GM12878 (cell line): Measurements from ENCODE around the gene NTSR1. TPM values are rescaled to one million over a fixed set of nuclear protein-coding genes. Genes with fewer than 3 reads are reported as not detected.

Experiments used
- GATAD2B ChIP-seq: fragments of 450-650 bp; conservative IDR thresholded peaks from 2 replicates; pipeline ENCODE4 v1.6.1; 2017; ENCODE audit warnings: low read depth, mild to moderate bottlenecking, moderate library complexity
- JUND ChIP-seq: IDR thresholded peaks from 2 replicates; pipeline ENCODE4 v1.6.1; 2012; ENCODE audit warnings: low read depth, mild to moderate bottlenecking, low read length, improper control_type of control experiment, moderate library complexity
- NFYB ChIP-seq: IDR thresholded peaks from 2 replicates; pipeline ENCODE4 v1.6.1; 2011; ENCODE audit warnings: low read depth, mild to moderate bottlenecking, low read length, improper control_type of control experiment, moderate library complexity; ENCODE audit not compliant: insufficient read depth
- NKRF ChIP-seq: fragments of 450-650 bp; conservative IDR thresholded peaks from 2 replicates; pipeline ENCODE4 v1.6.1; 2017; ENCODE audit warnings: mild to moderate bottlenecking, moderate library complexity
- PAX5 ChIP-seq: IDR thresholded peaks from 2 replicates; pipeline ENCODE4 v1.6.1; 2011; ENCODE audit warnings: low read depth, low read length, borderline replicate concordance
- POLR2AphosphoS2 ChIP-seq: IDR thresholded peaks from 2 replicates; pipeline ENCODE4 v1.6.1; 2011; ENCODE audit warnings: low read depth, mild to moderate bottlenecking, low read length, improper control_type of control experiment, moderate library complexity
- SUPT20H ChIP-seq: IDR thresholded peaks from 2 replicates; pipeline ENCODE4 v1.6.1; 2011; ENCODE audit warnings: low read depth, mild to moderate bottlenecking, low read length, moderate library complexity, borderline replicate concordance; ENCODE audit not compliant: control insufficient read depth
- TCF7 ChIP-seq: IDR thresholded peaks from 2 replicates; pipeline ENCODE4 v1.6.1; 2014; ENCODE audit warnings: antibody characterized with exemption, borderline replicate concordance
- ZBTB4 ChIP-seq: fragments of 450-650 bp; formaldehyde crosslinking; IDR thresholded peaks from 2 replicates; pipeline ENCODE4 v1.4.0; 2022; ENCODE audit warnings: mild to moderate bottlenecking, moderate library complexity
- polyA plus RNA-seq, 11 experiments: library from polyadenylated mRNA; depleted of rRNA in 4 of 11; unstranded in 6 of 11; stranded (reverse) in 5 of 11; fragments of >200 nt; fragmentation: Nextera tagmentation in 4 of 11; fragmentation: Illumina TruSeq in 1 of 11; extraction: Ambion mirVana in 4 of 11; extraction: Trizol in 1 of 11; gene quantifications; 1 replicate in 1 of 11; 2 replicates in 10 of 11; pipeline versions ENCODE4 v1.2.1 to v1.2.3, GENCODE V29; 2011 to 2016; ENCODE audit warnings: inconsistent platforms in 2 of 11, missing spikeins in 2 of 11, low read depth in 1 of 11
- total RNA-seq, 4 experiments: library from RNA; depleted of rRNA in 3 of 4; stranded (reverse); fragments of >200 nt in 3 of 4; fragmentation: Illumina TruSeq in 1 of 4; extraction: Trizol in 1 of 4; gene quantifications; 2 replicates each; pipeline versions ENCODE4 v1.2.1 to v1.2.3, GENCODE V29; 2013 to 2021

Gene NTSR1
- total and polyA plus RNA-seq, 10 of the 15 experiments (the other 5 are each of a cell fraction or from before 2014, with no cell fraction given) = not detected

GRCh38 chr20:62764156-62764935 lies 55.7 kb downstream of the NTSR1 start (continued):
- TF ChIP-seq POLR2AphosphoS2 (no peak), JUND (no peak), NFYB (no peak), PAX5 (no peak), TCF7 (no peak), GATAD2B (no peak), SUPT20H (no peak), ZBTB4 (CRISPR knock-in tag) (no peak), NKRF (no peak)
